Karpas-422 (cell line): ENCODE results near the gene MYLK. TPM values are rescaled to one million over a fixed set of nuclear protein-coding genes. Genes with fewer than 3 reads are reported as not detected.

ENCODE experiments used
- DNase-seq: peaks from one replicate; pipeline ENCODE4 v3.0.0-alpha.2; 2015
- H2AFZ ChIP-seq: fragments of 200-600 bp; sonication (generic); 2 replicates; pipeline ENCODE4 v1.6.1; 2014; ENCODE audit warnings: antibody characterized with exemption, low read length, mixed read lengths
- H3K27ac ChIP-seq: fragments of 200-600 bp; sonication (generic); 2 replicates; pipeline ENCODE4 v1.5.1; 2014; ENCODE audit warnings: mild to moderate bottlenecking, low read length, moderate library complexity
- H3K27me3 ChIP-seq: fragments of 200-600 bp; sonication (generic); 2 replicates; pipeline ENCODE4 v1.6.1; 2014; ENCODE audit warnings: low read length, mixed read lengths
- H3K36me3 ChIP-seq: fragments of 200-600 bp; sonication (generic); 2 replicates; pipeline ENCODE4 v1.6.1; 2014; ENCODE audit warnings: low read length, mixed read lengths; ENCODE audit not compliant: insufficient read depth
- H3K4me1 ChIP-seq: fragments of 200-600 bp; sonication (generic); 2 replicates; pipeline ENCODE4 v1.6.1; 2014; ENCODE audit warnings: mild to moderate bottlenecking, low read length, mixed read lengths
- H3K4me2 ChIP-seq: fragments of 200-600 bp; sonication (generic); 2 replicates; pipeline ENCODE4 v1.6.1; 2014; ENCODE audit warnings: low read length, low read depth, mild to moderate bottlenecking; ENCODE audit not compliant: poor library complexity, severe bottlenecking
- H3K4me3 ChIP-seq: fragments of 200-600 bp; sonication (generic); 2 replicates; pipeline ENCODE4 v1.5.1; 2014; ENCODE audit warnings: mild to moderate bottlenecking, antibody characterized with exemption, low read length, mixed read lengths
- H3K79me2 ChIP-seq: fragments of 200-600 bp; sonication (generic); 2 replicates; pipeline ENCODE4 v1.6.1; 2014; ENCODE audit warnings: mild to moderate bottlenecking, low read length, mixed read lengths
- H3K9ac ChIP-seq: fragments of 200-600 bp; sonication (generic); 2 replicates; pipeline ENCODE4 v1.6.0; 2014; ENCODE audit warnings: low read length
- H3K9me2 ChIP-seq: fragments of 200-600 bp; sonication (generic), shearing (Covaris generic); replicated peaks from 2 replicates; pipeline ENCODE4 v1.6.0; 2014; ENCODE audit warnings: mild to moderate bottlenecking, low read length, moderate library complexity; ENCODE audit not compliant: insufficient read depth
- H3K9me3 ChIP-seq: fragments of 300-700, 200-600 bp; sonication (generic); 2 replicates; pipeline ENCODE4 v1.6.1; 2014; ENCODE audit warnings: low read length, mixed read lengths
- H4K20me1 ChIP-seq: fragments of 200-600 bp; sonication (generic); 2 replicates; pipeline ENCODE4 v1.6.1; 2014; ENCODE audit warnings: mild to moderate bottlenecking, antibody characterized with exemption, low read length, low read depth; ENCODE audit not compliant: insufficient read depth
- total RNA-seq: library from RNA; depleted of rRNA; stranded (reverse); fragments of >200 nt; shearing (Covaris generic); gene quantifications from 2 replicates; pipeline ENCODE4 v1.2.3, GENCODE V29; 2014; ENCODE audit warnings: low replicate concordance

MYLK gene
- total RNA-seq, 1 experiment from 2014 or later, result 0.63 TPM

- Histone ChIP-seq H2AFZ (no peak overlapping the region), H3K4me1 (no peaks in the 10 kb centered on the region), H4K20me1 (no peaks in the 10 kb centered on the region), H3K4me3 (no peak overlapping the region), H3K4me2 (no peak overlapping the region), H3K9me3 (no peaks in the 10 kb centered on the region), H3K27me3 (no peaks in the 10 kb centered on the region), H3K79me2 (no peaks in the 10 kb centered on the region), H3K36me3 (no peaks in the 10 kb centered on the region), H3K9me2 (no peaks in the 10 kb centered on the region), H3K9ac (no peak overlapping the region), H3K27ac (no peak overlapping the region)
- DNase-seq, result no peak
Observed at GRCh38 chr3:123883111-123883510, 1.0 kb downstream of the MYLK start.

- H3K4me3 ChIP-seq, result no peak overlapping the region
- H3K9me3 ChIP-seq, result no peaks in the 10 kb centered on the region
- no peaks in the 10 kb centered on the region for H3K9me2 ChIP-seq
- H3K27ac ChIP-seq, result no peak overlapping the region
- no peak overlapping the region for H3K9ac ChIP-seq
- no peaks in the 10 kb centered on the region for H3K4me1 ChIP-seq
- H3K27me3 ChIP-seq, result no peaks in the 10 kb centered on the region
- H3K36me3 ChIP-seq, result no peaks in the 10 kb centered on the region
- no peaks in the 10 kb centered on the region for H3K79me2 ChIP-seq
- H3K4me2 ChIP-seq, result no peak overlapping the region
- no peak for DNase-seq
- no peaks in the 10 kb centered on the region for H4K20me1 ChIP-seq
- H2AFZ ChIP-seq, result no peak overlapping the region
Observed at GRCh38 chr3:123881771-123882170, 2.4 kb downstream of the MYLK start.

DNA sequence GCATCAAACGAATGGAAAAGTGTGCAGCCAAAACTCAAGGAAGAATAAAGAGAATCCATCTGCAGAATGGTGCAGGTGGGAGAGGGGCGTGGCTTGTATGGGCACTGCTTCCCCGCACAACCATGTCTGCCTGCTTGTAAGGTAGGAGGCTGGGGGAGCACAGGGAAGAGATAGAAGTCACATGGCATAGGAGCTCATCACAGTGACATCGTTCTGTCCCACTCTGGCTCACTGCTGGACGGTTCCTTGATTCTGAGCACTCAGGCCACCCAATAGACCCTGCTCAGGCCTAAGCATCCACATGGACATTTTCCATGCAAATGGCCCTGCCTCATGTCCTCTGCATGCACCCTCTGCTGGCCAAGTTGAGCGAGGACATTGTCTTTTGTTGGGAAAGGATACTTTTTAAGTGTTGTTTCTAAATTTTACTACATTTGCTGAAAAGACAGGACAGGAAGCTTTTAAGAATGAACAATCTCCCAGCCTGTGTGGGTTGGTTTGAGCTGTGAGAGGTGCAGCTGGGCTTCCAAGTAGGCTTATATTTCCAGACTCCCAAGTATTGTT is 3.1 kb downstream of the MYLK start:
- DNase-seq, result peak; percentile 57

DNA sequence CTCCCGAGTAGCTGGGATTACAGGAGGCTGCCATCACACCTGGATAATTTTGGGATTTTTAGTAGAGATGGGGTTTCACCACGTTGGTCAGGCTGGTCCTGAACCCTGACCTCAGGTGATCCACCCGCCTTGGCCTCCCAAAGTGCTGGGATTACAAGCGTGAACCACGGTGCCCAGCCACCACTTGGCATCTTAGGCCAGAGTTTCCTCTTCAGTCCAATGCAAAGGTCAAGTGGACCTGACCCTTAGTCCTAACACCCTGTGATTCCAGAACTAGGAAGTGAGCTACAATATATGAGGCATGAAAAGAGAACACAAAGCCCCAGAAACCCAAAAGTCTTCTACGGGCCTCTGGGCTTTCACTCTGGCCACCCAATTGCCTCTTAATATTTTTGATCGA is 5.3 kb downstream of the MYLK start:
- H2AFZ ChIP-seq, result no peak overlapping the region
- no peaks in the 10 kb centered on the region for H4K20me1 ChIP-seq
- no peaks in the 10 kb centered on the region for H3K36me3 ChIP-seq
- no peak overlapping the region for H3K27ac ChIP-seq
- H3K9ac ChIP-seq, result no peak overlapping the region
- no peaks in the 10 kb centered on the region for H3K4me1 ChIP-seq
- no peaks in the 10 kb centered on the region for H3K9me2 ChIP-seq
- no peak for DNase-seq
- no peaks in the 10 kb centered on the region for H3K27me3 ChIP-seq
- no peak overlapping the region for H3K4me3 ChIP-seq
- H3K9me3 ChIP-seq, result no peaks in the 10 kb centered on the region
- H3K4me2 ChIP-seq, result no peak overlapping the region
- H3K79me2 ChIP-seq, result no peaks in the 10 kb centered on the region

More for the DNA sequence above, 3.1 kb downstream of the MYLK start:
- H2AFZ ChIP-seq, result no peak overlapping the region
- no peaks in the 10 kb centered on the region for H3K27me3 ChIP-seq
- H3K4me2 ChIP-seq, result no peak overlapping the region
- H3K4me1 ChIP-seq, result no peaks in the 10 kb centered on the region
- no peak overlapping the region for H3K27ac ChIP-seq
- H3K4me3 ChIP-seq, result no peak overlapping the region
- H3K9me2 ChIP-seq, result no peaks in the 10 kb centered on the region
- no peaks in the 10 kb centered on the region for H4K20me1 ChIP-seq
- no peaks in the 10 kb centered on the region for H3K79me2 ChIP-seq
- no peak overlapping the region for H3K9ac ChIP-seq
- no peaks in the 10 kb centered on the region for H3K9me3 ChIP-seq
- H3K36me3 ChIP-seq, result no peaks in the 10 kb centered on the region

- H3K36me3 ChIP-seq, result no peaks in the 10 kb centered on the region
- H3K4me2 ChIP-seq, result no peak overlapping the region
- H3K9ac ChIP-seq, result no peak overlapping the region
- H4K20me1 ChIP-seq, result no peaks in the 10 kb centered on the region
- no peak overlapping the region for H2AFZ ChIP-seq
- no peaks in the 10 kb centered on the region for H3K27me3 ChIP-seq
- DNase-seq, result no peak
- no peak overlapping the region for H3K27ac ChIP-seq
- no peak overlapping the region for H3K4me3 ChIP-seq
- H3K4me1 ChIP-seq, result no peaks in the 10 kb centered on the region
- no peaks in the 10 kb centered on the region for H3K9me3 ChIP-seq
- no peaks in the 10 kb centered on the region for H3K79me2 ChIP-seq
- no peaks in the 10 kb centered on the region for H3K9me2 ChIP-seq
Observed at GRCh38 chr3:123877965-123878364, 6.2 kb downstream of the MYLK start.

GRCh38 chr3:123877466-123877865 is 6.7 kb downstream of the MYLK start:
- H4K20me1 ChIP-seq, result no peaks in the 10 kb centered on the region
- H3K9ac ChIP-seq, result no peak overlapping the region
- DNase-seq, result no peak
- no peaks in the 10 kb centered on the region for H3K9me2 ChIP-seq
- H3K79me2 ChIP-seq, result no peaks in the 10 kb centered on the region
- no peak overlapping the region for H3K4me2 ChIP-seq
- no peaks in the 10 kb centered on the region for H3K36me3 ChIP-seq
- H2AFZ ChIP-seq, result no peak overlapping the region
- no peak overlapping the region for H3K4me3 ChIP-seq
- no peaks in the 10 kb centered on the region for H3K9me3 ChIP-seq
- no peaks in the 10 kb centered on the region for H3K4me1 ChIP-seq
- no peaks in the 10 kb centered on the region for H3K27me3 ChIP-seq
- H3K27ac ChIP-seq, result no peak overlapping the region

DNA sequence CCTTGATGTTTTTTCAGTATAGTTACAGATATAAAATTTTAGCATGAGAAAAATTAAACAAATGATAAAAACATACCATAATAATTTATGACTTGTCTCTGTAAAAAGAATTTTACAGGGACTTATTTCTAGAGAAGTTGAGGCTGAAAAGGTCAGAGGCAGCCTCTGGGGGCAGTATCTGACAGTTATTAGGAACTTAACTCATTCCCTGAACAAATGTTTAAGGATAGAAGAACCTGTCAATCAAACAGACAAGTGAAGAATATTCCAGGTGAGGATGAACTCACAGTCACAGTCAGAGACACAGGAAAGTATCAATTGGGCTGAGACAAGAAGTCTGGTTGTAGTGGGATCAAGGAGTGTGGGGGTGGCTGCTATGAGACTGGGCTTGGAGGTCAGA is 7.3 kb downstream of the MYLK start:
- Histone ChIP-seq H3K9ac (no peak overlapping the region), H2AFZ (no peak overlapping the region), H3K79me2 (no peaks in the 10 kb centered on the region), H3K9me2 (no peaks in the 10 kb centered on the region), H3K36me3 (no peaks in the 10 kb centered on the region), H3K4me2 (no peak overlapping the region), H3K9me3 (no peaks in the 10 kb centered on the region), H3K4me3 (no peak overlapping the region), H3K27me3 (no peaks in the 10 kb centered on the region), H3K4me1 (no peaks in the 10 kb centered on the region), H3K27ac (no peak overlapping the region), H4K20me1 (no peaks in the 10 kb centered on the region)
- DNase-seq, result no peak

GRCh38 chr3:123872621-123873020 is 11.5 kb downstream of the MYLK start:
- Histone ChIP-seq H3K27ac (no peak overlapping the region), H2AFZ (no peak overlapping the region), H3K4me3 (no peak overlapping the region), H3K9me3 (no peaks in the 10 kb centered on the region), H3K4me2 (no peak overlapping the region), H3K9me2 (no peaks in the 10 kb centered on the region), H3K79me2 (no peaks in the 10 kb centered on the region), H3K9ac (no peak overlapping the region), H3K4me1 (no peaks in the 10 kb centered on the region), H3K27me3 (no peaks in the 10 kb centered on the region), H3K36me3 (no peaks in the 10 kb centered on the region), H4K20me1 (no peaks in the 10 kb centered on the region)
- DNase-seq, result no peak

DNA sequence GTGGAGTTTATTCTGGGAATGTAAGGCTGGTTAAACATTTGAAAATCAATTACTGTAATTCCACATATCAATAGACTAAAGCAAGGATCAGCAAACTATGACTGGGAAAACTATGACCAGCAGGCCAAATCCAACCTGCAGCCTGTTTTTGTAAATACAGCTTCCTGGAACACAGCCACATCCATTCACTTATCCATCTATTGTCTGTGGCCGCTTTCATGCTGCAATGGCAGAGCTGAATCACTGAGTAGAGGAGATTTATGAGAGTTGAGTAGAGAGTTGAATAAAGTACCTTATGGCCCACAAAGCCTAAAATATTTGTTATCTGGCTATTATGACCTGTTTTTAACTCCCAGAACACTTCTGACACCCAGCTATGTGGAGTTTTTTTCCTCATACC is 12.2 kb downstream of the MYLK start:
- no peaks in the 10 kb centered on the region for H3K4me1 ChIP-seq
- H3K4me3 ChIP-seq, result no peak overlapping the region
- no peaks in the 10 kb centered on the region for H4K20me1 ChIP-seq
- no peak overlapping the region for H3K9ac ChIP-seq
- H3K9me3 ChIP-seq, result no peaks in the 10 kb centered on the region
- H3K27ac ChIP-seq, result no peak overlapping the region
- H3K79me2 ChIP-seq, result no peaks in the 10 kb centered on the region
- H3K9me2 ChIP-seq, result no peaks in the 10 kb centered on the region
- H3K4me2 ChIP-seq, result no peak overlapping the region
- H3K36me3 ChIP-seq, result no peaks in the 10 kb centered on the region
- no peak overlapping the region for H2AFZ ChIP-seq
- no peak for DNase-seq
- H3K27me3 ChIP-seq, result no peaks in the 10 kb centered on the region
